ENCODE data around the gene ZNF638. TPM values are rescaled to one million over a fixed set of nuclear protein-coding genes. Genes with fewer than 3 reads are reported as not detected.
"Not testable (repeated sequence)": the region's sequence is repeated elsewhere in the genome, so short reads cannot be mapped to it uniquely, and the experiment has no call there.

ZNF638 gene
- 91.9 TPM for total RNA-seq
- long read RNA-seq, full-length matches to known transcripts: 10 of 25 reads
- long read RNA-seq, partial matches to known transcripts: 2 of 25 reads
- long read RNA-seq, other reads (novel, unspliced or antisense): 13 of 25 reads

GRCh38 chr2:71331581-71332434 is at the start of gene ZNF638:
TSS of gene ZNF638 (plus strand) at chr2:71331782. CDS start at chr2:71348955, 17,173 bp downstream.
- intact Hi-C loops (cut with DNase I): loop anchor here (1.0 to 2.0 kb wide), 2 partner anchors 55 to 106 kb away; no protein-coding TSS in a partner anchor
- peak; percentile 98 for DNase-seq (ENCODE audit: missing footprints)
- peak; percentile 98 for ATAC-seq

GRCh38 chr2:71281950-71282349 is 49.6 kb upstream of the ZNF638 start:
- intact Hi-C loops (cut with DNase I): no loop called here
- ATAC-seq (no peak), DNase-seq (ENCODE audit: missing footprints) (no peak)

- intact Hi-C loops (cut with DNase I): no loop called here
- DNase-seq (ENCODE audit: missing footprints) (no peak), ATAC-seq (no peak)
Observed at GRCh38 chr2:71282493-71282892, 49.1 kb upstream of the ZNF638 start.

GRCh38 chr2:71283131-71283530 is 48.5 kb upstream of the ZNF638 start:
- no peak for ATAC-seq
- no peak for DNase-seq (ENCODE audit: missing footprints)
- intact Hi-C loops (cut with DNase I): no loop called here

GRCh38 chr2:71285706-71286105 is 45.9 kb upstream of the ZNF638 start:
- DNase-seq (ENCODE audit: missing footprints): no peak
- ATAC-seq: no peak
- intact Hi-C loops (cut with DNase I): no loop called here

- ATAC-seq (no peak), DNase-seq (ENCODE audit: missing footprints) (peak; percentile 27)
- intact Hi-C loops (cut with DNase I): no loop called here
Observed at GRCh38 chr2:71291398-71291797, 40.2 kb upstream of the ZNF638 start.

GRCh38 chr2:71292159-71292558 is 39.4 kb upstream of the ZNF638 start:
- ATAC-seq (no peak), DNase-seq (ENCODE audit: missing footprints) (no peak)
- intact Hi-C loops (cut with DNase I): no loop called here

GRCh38 chr2:71298914-71299313 is 32.7 kb upstream of the ZNF638 start:
- DNase-seq (ENCODE audit: missing footprints) (no peak), ATAC-seq (peak; percentile 23)
- intact Hi-C loops (cut with DNase I): loop anchor here (1.0 kb wide), 1 partner anchor 211 kb away; no protein-coding TSS in a partner anchor

- ATAC-seq (no peak), DNase-seq (ENCODE audit: missing footprints) (no peak)
- intact Hi-C loops (cut with DNase I): loop anchor here (1.0 kb wide), 1 partner anchor 211 kb away; no protein-coding TSS in a partner anchor
Observed at GRCh38 chr2:71299507-71299906, 32.1 kb upstream of the ZNF638 start.

- no peak for DNase-seq (ENCODE audit: missing footprints)
- no peak for ATAC-seq
- intact Hi-C loops (cut with DNase I): no loop called here
Observed at GRCh38 chr2:71303849-71304248, 27.7 kb upstream of the ZNF638 start.

- ATAC-seq (peak; percentile 44), DNase-seq (ENCODE audit: missing footprints) (no peak)
- intact Hi-C loops (cut with DNase I): no loop called here
Observed at GRCh38 chr2:71306762-71307161, 24.8 kb upstream of the ZNF638 start.

GRCh38 chr2:71313016-71313766 is 18.4 kb upstream of the ZNF638 start:
- ATAC-seq: no peak
- intact Hi-C loops (cut with DNase I): no loop called here
- no peak for DNase-seq (ENCODE audit: missing footprints)

- ATAC-seq (no peak), DNase-seq (ENCODE audit: missing footprints) (no peak)
- intact Hi-C loops (cut with DNase I): no loop called here
Observed at GRCh38 chr2:71317060-71317459, 14.5 kb upstream of the ZNF638 start.

- DNase-seq (ENCODE audit: missing footprints); intact Hi-C loops (cut with DNase I); ATAC-seq: not testable (repeated sequence)
Observed at GRCh38 chr2:71317900-71318299, 13.7 kb upstream of the ZNF638 start.

- intact Hi-C loops (cut with DNase I): no loop called here
- DNase-seq (ENCODE audit: missing footprints): no peak
- ATAC-seq: no peak
Observed at GRCh38 chr2:71323386-71323785, 8.2 kb upstream of the ZNF638 start.

- DNase-seq (ENCODE audit: missing footprints) (no peak), ATAC-seq (no peak)
- intact Hi-C loops (cut with DNase I): no loop called here
Observed at GRCh38 chr2:71326968-71327367, 4.6 kb upstream of the ZNF638 start.

- intact Hi-C loops (cut with DNase I): no loop called here
- ATAC-seq (no peak), DNase-seq (ENCODE audit: missing footprints) (no peak)
Observed at GRCh38 chr2:71327916-71328315, 3.7 kb upstream of the ZNF638 start.

GRCh38 chr2:71330155-71330554 is 1.4 kb upstream of the ZNF638 start:
- ATAC-seq (no peak), DNase-seq (ENCODE audit: missing footprints) (no peak)
- intact Hi-C loops (cut with DNase I): loop anchor here (2.0 kb wide), 1 partner anchor 53 kb away; no protein-coding TSS in a partner anchor

GRCh38 chr2:71330585-71331330 is 824 bp upstream of the ZNF638 start:
- ATAC-seq: no peak
- intact Hi-C loops (cut with DNase I): loop anchor here (1.0 to 2.0 kb wide), 2 partner anchors 54 to 104 kb away; no protein-coding TSS in a partner anchor
- DNase-seq (ENCODE audit: missing footprints): no peak

Data from Right ventricle myocardium inferior (tissue), 1 donor.